ENCODE results near the gene INSM1.

DNA sequence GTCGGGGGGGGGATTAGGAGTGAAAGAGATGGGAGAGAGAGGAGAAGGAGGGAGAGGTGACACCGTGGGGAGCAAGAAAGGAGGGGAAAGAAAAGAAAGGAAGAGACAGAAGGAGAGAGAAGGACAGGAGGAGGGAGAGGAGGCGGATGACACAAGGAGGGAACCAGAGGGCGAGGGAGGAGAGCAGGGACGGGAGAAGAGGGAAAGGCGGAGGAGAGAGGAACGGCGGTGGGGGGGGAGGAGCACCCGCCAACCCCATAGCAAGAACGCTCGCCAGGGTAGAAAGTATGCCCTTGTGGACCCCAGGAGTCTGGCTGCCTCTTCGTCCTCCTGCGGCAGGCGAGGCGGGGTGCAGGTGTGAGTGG, 4.5 kb upstream of the INSM1 start:
- no peak for TF ChIP-seq EZH2 (IDR thresholded peaks at IDR 0.05; ENCODE audit: low read length)
- no peak for TF ChIP-seq CTCF (optimal IDR thresholded peaks at IDR 0.05 in 1 of 3, IDR thresholded peaks at IDR 0.05 in 1 of 3, conservative IDR thresholded peaks at IDR 0.05 in 1 of 3; ENCODE audit: extremely low read depth in 1 of 3, insufficient read depth in 2 of 3, low read length in 3 of 3)
